HepG2 (cell line): ENCODE data around the gene SLC25A22. TPM values are rescaled to one million over a fixed set of nuclear protein-coding genes. Genes with fewer than 3 reads are reported as not detected.

ENCODE experiments used
- ASH2L ChIP-seq: fragments of 300-600, 200-600 bp; sonication (generic); IDR thresholded peaks from 2 replicates; pipeline ENCODE4 v1.7.0; 2017; ENCODE audit warnings: low read depth, mild to moderate bottlenecking, moderate library complexity, mixed read lengths, low read length; ENCODE audit not compliant: insufficient read length
- CBX1 ChIP-seq: IDR thresholded peaks from one replicate; pipeline ENCODE4 v1.6.1; 2016; ENCODE audit warnings: antibody characterized with exemption, low read depth
- CHD4 ChIP-seq: fragments of 200-600 bp; sonication (generic); IDR thresholded peaks from 2 replicates; pipeline ENCODE4 v1.7.0; 2017; ENCODE audit warnings: mild to moderate bottlenecking, low read length, borderline replicate concordance
- HDAC6 ChIP-seq: fragments of 200-600 bp; sonication (generic); IDR thresholded peaks from 2 replicates; pipeline ENCODE4 v1.7.0; 2017; ENCODE audit warnings: mild to moderate bottlenecking, antibody characterized with exemption, low read length, low read depth
- HNF4A ChIP-seq: sonication (generic); formaldehyde crosslinking; IDR thresholded peaks from 2 replicates; pipeline ENCODE4 v1.4.0; 2020; ENCODE audit warnings: missing genetic modification reagents
- HOXA5 ChIP-seq: sonication (generic); formaldehyde crosslinking; IDR thresholded peaks from 2 replicates; pipeline ENCODE4 v1.4.0; 2020; ENCODE audit warnings: missing genetic modification reagents
- KDM2A ChIP-seq: sonication (generic); formaldehyde crosslinking; IDR thresholded peaks from 2 replicates; pipeline ENCODE4 v1.4.0; 2020; ENCODE audit warnings: low read depth, missing genetic modification reagents, borderline replicate concordance
- KMT2B ChIP-seq: IDR thresholded peaks from 2 replicates; pipeline ENCODE4 v1.6.1; 2016; ENCODE audit warnings: missing genetic modification reagents, missing compliant biosample characterization
- MTA1 ChIP-seq: sonication (generic); formaldehyde crosslinking; IDR thresholded peaks from 2 replicates; pipeline ENCODE4 v1.4.0; 2020; ENCODE audit warnings: missing genetic modification reagents, mild to moderate bottlenecking, borderline replicate concordance
- MXI1 ChIP-seq: IDR thresholded peaks from 3 replicates; pipeline ENCODE4 v1.6.1; 2012; ENCODE audit warnings: low read depth, low read length, inconsistent platforms, borderline replicate concordance
- NPAS2 ChIP-seq: sonication (generic); formaldehyde crosslinking; IDR thresholded peaks from 2 replicates; pipeline ENCODE4 v1.8.0; 2022; ENCODE audit warnings: mild to moderate bottlenecking, missing genetic modification reagents, borderline replicate concordance
- NR2F1 ChIP-seq, 2 experiments: fragments of 450-650 bp in 1 of 2; formaldehyde crosslinking in 1 of 2; IDR thresholded peaks; 2 replicates each; pipeline versions ENCODE4 v1.5.0 to v1.6.1; 2016 to 2020; ENCODE audit warnings: mild to moderate bottlenecking in 1 of 2, missing compliant biosample characterization in 1 of 2, missing genetic modification reagents in 1 of 2, moderate library complexity in 1 of 2
- PITX1 ChIP-seq: sonication (generic); formaldehyde crosslinking; IDR thresholded peaks from 2 replicates; pipeline ENCODE4 v1.5.1; 2020; ENCODE audit warnings: mild to moderate bottlenecking, missing genetic modification reagents
- RBM39 ChIP-seq: fragments of 200-400 bp; formaldehyde crosslinking; IDR thresholded peaks from one replicate; pipeline ENCODE4 v1.6.1; 2018; ENCODE audit warnings: antibody characterized with exemption, mild to moderate bottlenecking, low read depth, low read length; ENCODE audit not compliant: poor library complexity, severe bottlenecking
- REL ChIP-seq: sonication (generic); formaldehyde crosslinking; conservative IDR thresholded peaks from 2 replicates; pipeline ENCODE4 v1.8.0; 2022; ENCODE audit warnings: mild to moderate bottlenecking, missing genetic modification reagents, moderate library complexity
- REPIN1 ChIP-seq: sonication (generic); formaldehyde crosslinking; IDR thresholded peaks from 2 replicates; pipeline ENCODE4 v1.8.0; 2022; ENCODE audit warnings: missing genetic modification reagents, low read depth, mild to moderate bottlenecking, borderline replicate concordance
- SETDB1 ChIP-seq: sonication (generic); formaldehyde crosslinking; IDR thresholded peaks from 2 replicates; pipeline ENCODE4 v1.5.1; 2020; ENCODE audit warnings: missing genetic modification reagents, mild to moderate bottlenecking, borderline replicate concordance
- SSRP1 ChIP-seq: IDR thresholded peaks from 2 replicates; pipeline ENCODE4 v1.6.1; 2016; ENCODE audit warnings: control low read depth
- TBX3 ChIP-seq: fragments of 450-650 bp; IDR thresholded peaks from 2 replicates; pipeline ENCODE4 v1.6.1; 2017; ENCODE audit warnings: antibody characterized with exemption, mild to moderate bottlenecking, inconsistent platforms, borderline replicate concordance
- TCF12 ChIP-seq, 2 experiments: fragments of 450-650 bp in 1 of 2; sonication (generic) in 1 of 2; formaldehyde crosslinking in 1 of 2; IDR thresholded peaks; 2 replicates each; pipeline versions ENCODE4 v1.6.1 to v1.8.0; 2017 to 2022; ENCODE audit warnings: antibody characterized with exemption in 1 of 2, mild to moderate bottlenecking in 1 of 2, missing genetic modification reagents in 1 of 2, moderate library complexity in 1 of 2
- ZFAT ChIP-seq: sonication (generic); formaldehyde crosslinking; conservative IDR thresholded peaks from 2 replicates; pipeline ENCODE4 v1.8.1; 2023; ENCODE audit warnings: missing genetic modification reagents, inconsistent platforms
- ZNF180 ChIP-seq: sonication (generic); formaldehyde crosslinking; IDR thresholded peaks from 2 replicates; pipeline ENCODE4 v1.4.0; 2020; ENCODE audit warnings: low read depth, missing genetic modification reagents, borderline replicate concordance
- ZNF230 ChIP-seq: sonication (generic); formaldehyde crosslinking; IDR thresholded peaks from 2 replicates; pipeline ENCODE4 v1.4.0; 2020; ENCODE audit warnings: mild to moderate bottlenecking, missing genetic modification reagents
- ZNF263 ChIP-seq: sonication (generic); formaldehyde crosslinking; IDR thresholded peaks from 2 replicates; pipeline ENCODE4 v1.4.0; 2020; ENCODE audit warnings: missing genetic modification reagents
- ZNF350 ChIP-seq: sonication (generic); formaldehyde crosslinking; IDR thresholded peaks from 2 replicates; pipeline ENCODE4 v1.4.0; 2020; ENCODE audit warnings: mild to moderate bottlenecking, low read depth, missing genetic modification reagents, borderline replicate concordance
- ZNF724P ChIP-seq: sonication (generic); formaldehyde crosslinking; IDR thresholded peaks from 2 replicates; pipeline ENCODE4 v1.8.0; 2022; ENCODE audit warnings: missing genetic modification reagents, borderline replicate concordance
- ZNF768 ChIP-seq: sonication (generic); formaldehyde crosslinking; IDR thresholded peaks from 2 replicates; pipeline ENCODE4 v1.4.0; 2020; ENCODE audit warnings: missing genetic modification reagents
- polyA plus RNA-seq, 8 experiments: library from polyadenylated mRNA; depleted of rRNA in 3 of 8; stranded (reverse) in 7 of 8; unstranded in 1 of 8; fragments of >200 nt; fragmentation: Illumina TruSeq in 4 of 8; extraction: Trizol in 4 of 8; gene quantifications; 2 replicates each; pipeline versions ENCODE4 v1.2.1 to v1.2.3, GENCODE V29; 2011 to 2016; ENCODE audit warnings: low read depth in 4 of 8, missing spikeins in 1 of 8, mixed read lengths in 1 of 8; ENCODE audit not compliant: insufficient read depth in 1 of 8
- total RNA-seq, 5 experiments: library from RNA; depleted of rRNA; stranded (reverse); fragments of >200 nt; fragmentation: Illumina TruSeq; extraction: Trizol; gene quantifications; 2 replicates each; pipeline ENCODE4 v1.2.3, GENCODE V29; 2016; ENCODE audit warnings: low read depth in 1 of 5
- TF ChIP-seq, protein P1 (sequence below): sonication (generic); formaldehyde crosslinking; IDR thresholded peaks from 2 replicates; pipeline ENCODE4 v1.4.0; 2020; ENCODE audit warnings: mild to moderate bottlenecking, missing genetic modification reagents
- TF ChIP-seq, protein P2 (sequence below): sonication (generic); formaldehyde crosslinking; IDR thresholded peaks from 2 replicates; pipeline ENCODE4 v1.8.0; 2022; ENCODE audit warnings: missing genetic modification reagents, mild to moderate bottlenecking, inconsistent platforms, borderline replicate concordance

SLC25A22 gene
- total and polyA plus RNA-seq, 2 of the 13 experiments (the other 11 are each of a cell fraction or from before 2014, with no cell fraction given) = 12.4 to 19.2 TPM

DNA sequence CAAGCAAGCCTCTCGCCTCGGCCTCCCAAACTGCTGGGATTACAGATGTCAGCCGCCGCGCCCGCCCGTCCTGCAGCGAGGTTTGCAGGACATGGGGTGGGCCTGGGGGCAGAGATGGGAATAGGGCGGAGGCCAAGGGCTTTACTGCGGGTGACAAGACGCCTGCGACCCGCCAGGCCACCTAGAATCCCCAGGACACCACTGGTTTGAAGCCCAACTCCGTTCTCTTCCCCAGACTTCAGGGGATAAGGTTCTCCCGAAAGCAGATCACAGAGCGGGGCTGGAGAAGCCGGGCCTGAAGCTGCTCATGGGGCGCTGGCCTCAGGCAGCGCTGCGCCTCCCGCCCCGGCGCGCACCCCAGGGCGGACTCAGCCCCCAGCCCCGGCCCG lies 43.9 kb upstream of the SLC25A22 start (continued):
- TF ChIP-seq REPIN1 (CRISPR knock-in tag) (no peak), KMT2B (CRISPR knock-in tag) (no peak), KDM2A (peak; percentile 77; the same call in 1 of the 2 replicates), HDAC6 (no peak), PITX1 (CRISPR knock-in tag) (0 out of 2 replicates have a peak, but pooled peaks have one; percentile 11), ZFAT (CRISPR knock-in tag) (0 out of 2 replicates have a peak, but pooled peaks have one; percentile 12), SSRP1 (peak; percentile 23; the same call in 1 of the 2 replicates), MXI1 (no peak), HNF4A (no peak), HOXA5 (CRISPR knock-in tag) (0 out of 2 replicates have a peak, but pooled peaks have one; percentile 8), CBX1 (no peak), ZNF263 (CRISPR knock-in tag) (peak; percentile 35; the same call in 1 of the 2 replicates), ZNF180 (CRISPR knock-in tag) (peak; percentile 83; the same call in 1 of the 2 replicates), ZNF724P (CRISPR knock-in tag) (peak; percentile 7; the same call in 1 of the 2 replicates), REL (CRISPR knock-in tag) (no peak), TCF12 (IDR thresholded peaks at IDR 0.05) (no peak), TCF12 (CRISPR knock-in tag; IDR thresholded peaks at IDR 0.05) (0 out of 2 replicates have a peak, but pooled peaks have one; percentile 14), CHD4 (no peak), ZNF350 (CRISPR knock-in tag) (no peak), TBX3 (no peak), SETDB1 (no peak), NR2F1 (CRISPR knock-in tag; IDR thresholded peaks at IDR 0.05) (no peak), NPAS2 (CRISPR knock-in tag) (no peak), ASH2L (no peak), ZNF768 (CRISPR knock-in tag) (peak; percentile 0; the same call in 1 of the 2 replicates), MTA1 (CRISPR knock-in tag) (no peak), ZNF230 (no peak), RBM39 (no peak)
- TF ChIP-seq, protein P1, sequence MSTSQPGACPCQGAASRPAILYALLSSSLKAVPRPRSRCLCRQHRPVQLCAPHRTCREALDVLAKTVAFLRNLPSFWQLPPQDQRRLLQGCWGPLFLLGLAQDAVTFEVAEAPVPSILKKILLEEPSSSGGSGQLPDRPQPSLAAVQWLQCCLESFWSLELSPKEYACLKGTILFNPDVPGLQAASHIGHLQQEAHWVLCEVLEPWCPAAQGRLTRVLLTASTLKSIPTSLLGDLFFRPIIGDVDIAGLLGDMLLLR (CRISPR knock-in tag) = no peak
- TF ChIP-seq, protein P2, sequence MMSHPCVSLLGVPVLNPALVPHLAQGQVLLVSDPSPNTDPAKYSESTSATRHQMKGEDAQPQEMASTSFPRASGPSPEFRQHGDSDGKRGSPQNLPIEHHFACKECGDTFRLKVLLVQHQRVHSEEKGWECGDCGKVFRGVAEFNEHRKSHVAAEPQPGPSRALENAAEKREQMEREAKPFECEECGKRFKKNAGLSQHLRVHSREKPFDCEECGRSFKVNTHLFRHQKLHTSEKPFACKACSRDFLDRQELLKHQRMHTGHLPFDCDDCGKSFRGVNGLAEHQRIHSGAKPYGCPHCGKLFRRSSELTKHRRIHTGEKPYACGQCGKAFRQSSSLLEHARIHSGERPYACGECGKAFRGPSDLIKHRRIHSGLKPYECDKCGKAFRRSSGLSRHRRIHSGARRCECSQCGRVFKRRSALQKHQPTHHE (CRISPR knock-in tag) = no peak
